Peyer's patch (tissue), 4 donors: ENCODE data around the gene SDHAF1. TPM values are rescaled to one million over a fixed set of nuclear protein-coding genes. Genes with fewer than 3 reads are reported as not detected.

Experiments
- DNase-seq, 3 donors: peaks; one replicate each; pipeline ENCODE4 v3.0.0-alpha.2; 2017 to 2019
- H3K27ac ChIP-seq, 4 donors: fragments of 200-600 bp; sonication (generic); one replicate each; pipeline ENCODE4 v1.5.1; 2016 to 2019
- H3K27me3 ChIP-seq, 2 donors: fragments of 200-600 bp; sonication (generic); one replicate each; pipeline ENCODE4 v1.5.1; 2019
- H3K36me3 ChIP-seq, 3 donors: fragments of 200-600 bp; sonication (generic); one replicate each; pipeline ENCODE4 v1.5.1; 2016 to 2019
- H3K4me1 ChIP-seq, 4 donors: fragments of 200-600 bp; sonication (generic); one replicate each; pipeline ENCODE4 v1.5.1; 2016 to 2019
- H3K4me3 ChIP-seq, 4 donors: fragments of 200-600 bp; sonication (generic); 1 replicate in 3 of 4; 2 replicates in 1 of 4; pipeline ENCODE4 v1.5.1; 2016 to 2019; ENCODE audit warnings: mild to moderate bottlenecking in 1 of 4
- H3K9me3 ChIP-seq, 4 donors: fragments of 200-600 bp; sonication (generic); one replicate each; pipeline ENCODE4 v1.5.1; 2016 to 2019; ENCODE audit warnings: mild to moderate bottlenecking in 1 of 4
- POLR2A ChIP-seq, 2 donors: fragments of 450-650 bp; IDR thresholded peaks; one replicate each; pipeline ENCODE4 v1.5.1; 2017; ENCODE audit warnings: antibody characterized with exemption in 2 of 2, mild to moderate bottlenecking in 2 of 2, moderate library complexity in 2 of 2
- total RNA-seq, 4 donors: library from RNA; depleted of rRNA; stranded (reverse); fragments of >200 nt; gene quantifications; one replicate each; pipeline ENCODE4 v1.1.0, GENCODE V29; 2016
- TF ChIP-seq, protein P1 (sequence below), 6 experiments: fragments of 450-650 bp in 4 of 6; fragments of 200-600 bp in 2 of 6; sonication (generic) in 1 of 6; IDR thresholded peaks; one replicate each; pipeline ENCODE4 v1.5.1; 2017 to 2019; ENCODE audit warnings: antibody characterized with exemption in 6 of 6, mild to moderate bottlenecking in 3 of 6, moderate library complexity in 1 of 6

The SDHAF1 gene
- total RNA-seq, 4 donors from 2014 or later: 15.7 to 48.0 (median 39.1) TPM

GRCh38 chr19:35958660-35959039 lies 36.3 kb upstream of the SDHAF1 start:
- peak overlapping the region in 3 of 4 donors; percentile 32 to 34 (median 33) for H3K4me3 ChIP-seq
- H3K27ac ChIP-seq: peak overlapping the region in 1 of 4 donors; percentile 52
- peaks cover 0 to 15% (median 8%) of the 10 kb centered on the region in 4 donors for H3K4me1 ChIP-seq
- TF ChIP-seq, protein P1, sequence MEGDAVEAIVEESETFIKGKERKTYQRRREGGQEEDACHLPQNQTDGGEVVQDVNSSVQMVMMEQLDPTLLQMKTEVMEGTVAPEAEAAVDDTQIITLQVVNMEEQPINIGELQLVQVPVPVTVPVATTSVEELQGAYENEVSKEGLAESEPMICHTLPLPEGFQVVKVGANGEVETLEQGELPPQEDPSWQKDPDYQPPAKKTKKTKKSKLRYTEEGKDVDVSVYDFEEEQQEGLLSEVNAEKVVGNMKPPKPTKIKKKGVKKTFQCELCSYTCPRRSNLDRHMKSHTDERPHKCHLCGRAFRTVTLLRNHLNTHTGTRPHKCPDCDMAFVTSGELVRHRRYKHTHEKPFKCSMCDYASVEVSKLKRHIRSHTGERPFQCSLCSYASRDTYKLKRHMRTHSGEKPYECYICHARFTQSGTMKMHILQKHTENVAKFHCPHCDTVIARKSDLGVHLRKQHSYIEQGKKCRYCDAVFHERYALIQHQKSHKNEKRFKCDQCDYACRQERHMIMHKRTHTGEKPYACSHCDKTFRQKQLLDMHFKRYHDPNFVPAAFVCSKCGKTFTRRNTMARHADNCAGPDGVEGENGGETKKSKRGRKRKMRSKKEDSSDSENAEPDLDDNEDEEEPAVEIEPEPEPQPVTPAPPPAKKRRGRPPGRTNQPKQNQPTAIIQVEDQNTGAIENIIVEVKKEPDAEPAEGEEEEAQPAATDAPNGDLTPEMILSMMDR (IDR thresholded peaks at IDR 0.05): no peak
- TF ChIP-seq POLR2A (IDR thresholded peaks at IDR 0.05): no peak
- no peaks in the 10 kb centered on the region for H3K36me3 ChIP-seq
- H3K27me3 ChIP-seq: peaks cover 0 to 7% of the 10 kb centered on the region in 2 donors
- no peaks in the 10 kb centered on the region for H3K9me3 ChIP-seq
- DNase-seq: no peak

- peak overlapping the region; percentile 11 to 34 (median 32) for H3K4me3 ChIP-seq
- peak overlapping the region in 1 of 4 donors; percentile 52 for H3K27ac ChIP-seq
- TF ChIP-seq, protein P1 (IDR thresholded peaks at IDR 0.05): peak; percentile 13 to 52 (median 36)
- TF ChIP-seq POLR2A (IDR thresholded peaks at IDR 0.05): no peak
- H3K4me1 ChIP-seq: peaks cover 0 to 10% (median 5%) of the 10 kb centered on the region in 4 donors
- DNase-seq: peak in 2 of 3 donors; percentile 66 to 85
- H3K36me3 ChIP-seq: no peaks in the 10 kb centered on the region
- H3K9me3 ChIP-seq: no peaks in the 10 kb centered on the region
- peaks cover 0 to 7% of the 10 kb centered on the region in 2 donors for H3K27me3 ChIP-seq
Measured at GRCh38 chr19:35959040-35959967, 35.7 kb upstream of the SDHAF1 start.

DNA sequence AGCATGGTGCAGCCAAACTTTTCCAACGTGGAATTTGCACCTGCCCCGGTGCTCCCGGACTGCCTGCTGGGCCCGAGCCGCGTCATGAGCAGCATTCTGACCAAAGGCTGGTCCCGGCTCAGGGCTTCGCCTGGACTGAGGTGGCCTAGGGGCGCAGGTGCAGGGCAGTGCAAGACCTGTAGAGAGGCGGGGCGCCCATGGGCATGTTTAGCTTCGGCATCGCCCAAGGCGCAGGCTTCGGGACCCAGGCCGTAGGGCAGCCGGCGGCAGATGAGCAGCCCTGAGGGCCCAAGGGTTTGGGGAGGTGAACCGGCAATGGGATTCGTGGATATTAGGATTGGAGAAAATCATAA lies 35.0 kb upstream of the SDHAF1 start:
- Histone ChIP-seq H3K27me3 (peaks cover 0 to 7% of the 10 kb centered on the region in 2 donors), H3K27ac (no peak overlapping the region), H3K4me1 (peaks cover 0 to 10% (median 4%) of the 10 kb centered on the region in 4 donors), H3K4me3 (peak overlapping the region in 1 of 4 donors; percentile 34), H3K9me3 (no peaks in the 10 kb centered on the region), H3K36me3 (no peaks in the 10 kb centered on the region)
- TF ChIP-seq, protein P1 (IDR thresholded peaks at IDR 0.05): no peak
- no peak for TF ChIP-seq POLR2A (IDR thresholded peaks at IDR 0.05)
- DNase-seq: no peak

GRCh38 chr19:35960432-35960972 lies 34.5 kb upstream of the SDHAF1 start:
- H3K27me3 ChIP-seq: peaks cover 0 to 7% of the 10 kb centered on the region in 2 donors
- DNase-seq: no peak
- H3K4me1 ChIP-seq: peaks cover 0 to 10% (median 4%) of the 10 kb centered on the region in 4 donors
- H3K9me3 ChIP-seq: no peaks in the 10 kb centered on the region
- H3K36me3 ChIP-seq: no peaks in the 10 kb centered on the region
- H3K27ac ChIP-seq: no peak overlapping the region
- no peak overlapping the region for H3K4me3 ChIP-seq
- TF ChIP-seq, protein P1 (IDR thresholded peaks at IDR 0.05): no peak
- no peak for TF ChIP-seq POLR2A (IDR thresholded peaks at IDR 0.05)

DNA sequence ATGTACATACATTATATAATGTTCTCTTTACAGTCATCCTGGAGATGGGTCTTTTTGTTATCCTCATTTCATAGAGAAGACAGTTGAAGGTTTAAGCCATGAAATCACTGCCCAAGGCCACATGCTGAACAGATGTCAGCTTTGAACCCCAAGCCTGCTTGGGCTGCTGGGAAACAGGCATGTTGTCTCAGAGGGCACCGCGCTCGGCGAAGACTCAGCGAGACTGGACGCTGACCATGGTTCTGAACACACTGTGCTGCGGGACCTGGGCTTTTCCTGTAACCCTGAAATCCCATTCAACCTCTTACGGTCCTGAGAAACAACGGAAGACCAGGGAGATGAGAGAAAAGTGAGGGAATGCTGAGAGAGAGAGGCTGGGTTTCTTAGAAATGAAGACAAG lies 31.5 kb upstream of the SDHAF1 start:
- no peak overlapping the region for H3K4me3 ChIP-seq
- H3K9me3 ChIP-seq: no peaks in the 10 kb centered on the region
- H3K4me1 ChIP-seq: peaks cover 0 to 10% (median 4%) of the 10 kb centered on the region in 4 donors

More for the DNA sequence above, 31.5 kb upstream of the SDHAF1 start:
- TF ChIP-seq, protein P1 (IDR thresholded peaks at IDR 0.05): no peak
- no peak for TF ChIP-seq POLR2A (IDR thresholded peaks at IDR 0.05)
- Histone ChIP-seq H3K27ac (no peak overlapping the region), H3K36me3 (no peaks in the 10 kb centered on the region), H3K27me3 (peaks cover 0 to 7% of the 10 kb centered on the region in 2 donors)
- no peak for DNase-seq
